NCI-H446 (cell line): ENCODE results near the gene RGSL1.

Source experiments
- DNase-seq, 2 experiments: peaks; one replicate each; lab custom pipeline; 2025; lab: John Stamatoyannopoulos, UW

Gene RGSL1

GRCh38 chr1:182588500-182589396 is 138.8 kb downstream of the RGSL1 start, which contains the start of gene RNASEL:
Gene RNASEL, minus strand, starts transcription at chr1:182589256. Its CDS starts 2,450 bp downstream, at chr1:182586806.
- no peak for DNase-seq

GRCh38 chr1:182589520-182589919 is 139.6 kb downstream of the RGSL1 start:
- no peak for DNase-seq

- DNase-seq = no peak
Observed at GRCh38 chr1:182589931-182590330, 140.0 kb downstream of the RGSL1 start.

GRCh38 chr1:182595641-182596240 is 145.8 kb downstream of the RGSL1 start:
- peak; percentile 30 to 80 for DNase-seq

GRCh38 chr1:182596934-182597333 is 147.0 kb downstream of the RGSL1 start:
- no peak for DNase-seq

GRCh38 chr1:182598296-182598695 is 148.3 kb downstream of the RGSL1 start:
- no peak for DNase-seq

- DNase-seq = peak in 1 of 2 experiments; percentile 10
Observed at GRCh38 chr1:182599339-182599738, 149.4 kb downstream of the RGSL1 start.

GRCh38 chr1:182600036-182600713 is 150.2 kb downstream of the RGSL1 start:
- no peak for DNase-seq

GRCh38 chr1:182600745-182601415 is 150.9 kb downstream of the RGSL1 start:
- no peak for DNase-seq

- peak; percentile 85 to 87 for DNase-seq
Observed at GRCh38 chr1:182601416-182601786, 151.5 kb downstream of the RGSL1 start.

- DNase-seq = no peak
Observed at GRCh38 chr1:182601913-182602312, 152.0 kb downstream of the RGSL1 start.

- DNase-seq = peak in 1 of 2 experiments; percentile 18
Observed at GRCh38 chr1:182602935-182603645, 153.1 kb downstream of the RGSL1 start.

GRCh38 chr1:182603646-182604174 is 153.8 kb downstream of the RGSL1 start:
- DNase-seq = no peak

GRCh38 chr1:182604175-182605164 is 154.5 kb downstream of the RGSL1 start, which contains the start of gene RGS16:
Gene RGS16, minus strand, starts transcription at chr1:182604389. Its CDS starts 130 bp downstream, at chr1:182604259.
- DNase-seq = peak; percentile 86 to 97

GRCh38 chr1:182607566-182607965 is 157.6 kb downstream of the RGSL1 start:
- no peak for DNase-seq

GRCh38 chr1:182608236-182608635 is 158.3 kb downstream of the RGSL1 start:
- DNase-seq = no peak

GRCh38 chr1:182608845-182609610 is 159.1 kb downstream of the RGSL1 start:
- no peak for DNase-seq
